WTC11 (cell line): Measurements from ENCODE around the gene POLR3H. TPM values are rescaled to one million over a fixed set of nuclear protein-coding genes. Genes with fewer than 3 reads are reported as not detected.

Source experiments
- ATAC-seq: fragments of 200-7000 bp; cut with Tn5 transposase; 2 replicates; pipeline ENCODE4 v1.10.0; 2021; ENCODE audit warnings: mild to moderate bottlenecking, moderate library complexity
- CTCF ChIA-PET: fragments of 300-600 bp; sonication (Branson Sonifier 250); formaldehyde crosslinking; loops from one replicate; lab custom pipeline; 2021; ENCODE audit warnings: antibody characterized with exemption; lab: Charles Lee
- POLR2A ChIA-PET: fragments of 350-600 bp; sonication (Branson Sonifier 250); formaldehyde crosslinking; loops from one replicate; lab custom pipeline; 2021; ENCODE audit warnings: antibody characterized with exemption; lab: Charles Lee
- DNase-seq: peaks from one replicate; pipeline ENCODE4 v3.0.0; 2021; ENCODE audit warnings: low spot score
- H3K27ac Mint-ChIP-seq: 2 replicates; pipeline ENCODE4 v1.8.0; 2021; ENCODE audit warnings: mixed read lengths
- H3K27me3 Mint-ChIP-seq: 2 replicates; pipeline ENCODE4 v1.8.0; 2021; ENCODE audit warnings: low read depth, mild to moderate bottlenecking, moderate library complexity, mixed read lengths
- H3K36me3 Mint-ChIP-seq: 2 replicates; pipeline ENCODE4 v1.8.0; 2021; ENCODE audit warnings: mixed read lengths
- H3K4me1 Mint-ChIP-seq: 2 replicates; pipeline ENCODE4 v1.8.0; 2022; ENCODE audit warnings: mixed read lengths
- H3K4me3 Mint-ChIP-seq: 2 replicates; pipeline ENCODE4 v1.8.0; 2021; ENCODE audit warnings: mild to moderate bottlenecking, moderate library complexity, mixed read lengths
- H3K9me3 Mint-ChIP-seq: 2 replicates; pipeline ENCODE4 v1.8.0; 2021; ENCODE audit warnings: mixed read lengths
- ETV6 ChIP-seq: sonication (generic); formaldehyde crosslinking; IDR thresholded peaks from 2 replicates; pipeline ENCODE4 v1.8.1; 2022; ENCODE audit warnings: mild to moderate bottlenecking, missing genetic modification reagents
- FOXP4 ChIP-seq: sonication (generic); formaldehyde crosslinking; IDR thresholded peaks from 2 replicates; pipeline ENCODE4 v1.8.0; 2022; ENCODE audit warnings: mild to moderate bottlenecking, missing genetic modification reagents
- HMGA2 ChIP-seq: fragments of 250-450 bp; sonication (Bioruptor Pico); IDR thresholded peaks from 2 replicates; pipeline ENCODE4 v1.4.0; 2021; ENCODE audit warnings: mild to moderate bottlenecking, moderate library complexity
- HMGXB4 ChIP-seq: sonication (generic); formaldehyde crosslinking; IDR thresholded peaks from 2 replicates; pipeline ENCODE4 v1.8.1; 2023; ENCODE audit warnings: mild to moderate bottlenecking, moderate library complexity, missing genetic modification reagents
- MXD4 ChIP-seq: fragments of 250-450 bp; sonication (Bioruptor Pico); IDR thresholded peaks from 2 replicates; pipeline ENCODE4 v1.8.0; 2021; ENCODE audit warnings: mild to moderate bottlenecking, moderate library complexity, borderline replicate concordance
- NFYB ChIP-seq: sonication (generic); formaldehyde crosslinking; conservative IDR thresholded peaks from 2 replicates; pipeline ENCODE4 v1.8.0; 2022; ENCODE audit warnings: low read depth, missing genetic modification reagents
- NR3C1 ChIP-seq: sonication (generic); formaldehyde crosslinking; conservative IDR thresholded peaks from 2 replicates; pipeline ENCODE4 v1.8.1; 2023; ENCODE audit warnings: low read depth, mild to moderate bottlenecking, missing genetic modification reagents
- OVOL2 ChIP-seq: fragments of 250-450 bp; sonication (Bioruptor Pico); IDR thresholded peaks from 2 replicates; pipeline ENCODE4 v1.9.0; 2021; ENCODE audit warnings: mild to moderate bottlenecking, borderline replicate concordance
- PRDM15 ChIP-seq: sonication (generic); formaldehyde crosslinking; IDR thresholded peaks from 2 replicates; pipeline ENCODE4 v1.8.0; 2022; ENCODE audit warnings: missing genetic modification reagents
- STAT6 ChIP-seq: sonication (generic); formaldehyde crosslinking; conservative IDR thresholded peaks from 2 replicates; pipeline ENCODE4 v1.8.1; 2023; ENCODE audit warnings: mild to moderate bottlenecking, low read depth, missing genetic modification reagents, moderate library complexity
- ZNF423 ChIP-seq: fragments of 250-450 bp; sonication (Bioruptor Pico); IDR thresholded peaks from 2 replicates; pipeline ENCODE4 v2.1.2; 2022; ENCODE audit warnings: mild to moderate bottlenecking, moderate library complexity
- ZNF671 ChIP-seq: fragments of 250-450 bp; sonication (Bioruptor Pico); IDR thresholded peaks from 2 replicates; pipeline ENCODE4 v1.8.0; 2021; ENCODE audit warnings: mild to moderate bottlenecking
- total RNA-seq: library from RNA; stranded (reverse); gene quantifications from 3 replicates; pipeline ENCODE4 v1.2.3, GENCODE V29; 2021
- TF ChIP-seq, protein P1 (sequence below): fragments of 200-600 bp; IDR thresholded peaks from 2 replicates; pipeline ENCODE4 v1.8.0; 2022; ENCODE audit warnings: antibody characterized with exemption
- TF ChIP-seq, protein P2 (sequence below): sonication (generic); formaldehyde crosslinking; IDR thresholded peaks from 2 replicates; pipeline ENCODE4 v1.8.1; 2022; ENCODE audit warnings: mild to moderate bottlenecking, missing genetic modification reagents, moderate library complexity, borderline replicate concordance

Gene POLR3H
- total RNA-seq, 1 experiment from 2014 or later: 28.8 TPM

DNA sequence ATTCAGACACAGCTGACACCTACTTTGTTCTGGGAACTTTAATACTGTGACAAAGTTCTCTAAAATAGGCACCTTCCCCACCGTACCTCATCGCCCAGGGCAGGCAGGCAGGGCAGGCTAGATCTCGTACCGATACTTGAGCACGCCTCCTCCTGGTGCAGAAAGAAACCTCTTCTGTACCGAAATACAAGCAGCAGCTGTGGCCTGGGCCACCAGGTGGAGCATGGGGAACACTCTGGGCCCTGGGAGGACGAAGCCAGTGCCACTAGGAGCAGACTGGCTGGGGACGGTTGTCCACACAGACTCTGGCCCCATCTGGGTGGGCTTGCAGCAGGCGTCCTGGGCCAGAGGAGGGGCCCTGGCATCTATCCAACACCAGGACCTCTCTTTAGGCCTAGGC, 32.6 kb upstream of the POLR3H start:
- TF ChIP-seq, protein P1, sequence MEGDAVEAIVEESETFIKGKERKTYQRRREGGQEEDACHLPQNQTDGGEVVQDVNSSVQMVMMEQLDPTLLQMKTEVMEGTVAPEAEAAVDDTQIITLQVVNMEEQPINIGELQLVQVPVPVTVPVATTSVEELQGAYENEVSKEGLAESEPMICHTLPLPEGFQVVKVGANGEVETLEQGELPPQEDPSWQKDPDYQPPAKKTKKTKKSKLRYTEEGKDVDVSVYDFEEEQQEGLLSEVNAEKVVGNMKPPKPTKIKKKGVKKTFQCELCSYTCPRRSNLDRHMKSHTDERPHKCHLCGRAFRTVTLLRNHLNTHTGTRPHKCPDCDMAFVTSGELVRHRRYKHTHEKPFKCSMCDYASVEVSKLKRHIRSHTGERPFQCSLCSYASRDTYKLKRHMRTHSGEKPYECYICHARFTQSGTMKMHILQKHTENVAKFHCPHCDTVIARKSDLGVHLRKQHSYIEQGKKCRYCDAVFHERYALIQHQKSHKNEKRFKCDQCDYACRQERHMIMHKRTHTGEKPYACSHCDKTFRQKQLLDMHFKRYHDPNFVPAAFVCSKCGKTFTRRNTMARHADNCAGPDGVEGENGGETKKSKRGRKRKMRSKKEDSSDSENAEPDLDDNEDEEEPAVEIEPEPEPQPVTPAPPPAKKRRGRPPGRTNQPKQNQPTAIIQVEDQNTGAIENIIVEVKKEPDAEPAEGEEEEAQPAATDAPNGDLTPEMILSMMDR: peak; percentile 44; the same call in 1 of the 2 replicates
- no peak for TF ChIP-seq ZNF423 (CRISPR knock-in tag)
- TF ChIP-seq, protein P2, sequence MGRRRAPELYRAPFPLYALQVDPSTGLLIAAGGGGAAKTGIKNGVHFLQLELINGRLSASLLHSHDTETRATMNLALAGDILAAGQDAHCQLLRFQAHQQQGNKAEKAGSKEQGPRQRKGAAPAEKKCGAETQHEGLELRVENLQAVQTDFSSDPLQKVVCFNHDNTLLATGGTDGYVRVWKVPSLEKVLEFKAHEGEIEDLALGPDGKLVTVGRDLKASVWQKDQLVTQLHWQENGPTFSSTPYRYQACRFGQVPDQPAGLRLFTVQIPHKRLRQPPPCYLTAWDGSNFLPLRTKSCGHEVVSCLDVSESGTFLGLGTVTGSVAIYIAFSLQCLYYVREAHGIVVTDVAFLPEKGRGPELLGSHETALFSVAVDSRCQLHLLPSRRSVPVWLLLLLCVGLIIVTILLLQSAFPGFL (CRISPR knock-in tag): no peak
- CTCF ChIA-PET: interaction anchor here (0.6 to 3.5 kb wide), 25 partner anchors 10 to 173 kb away, joined by 3 to 53 read pairs (median 6); partner anchors contain the start of genes CSDC2, DESI1, PMM1 and POLR3H
- ATAC-seq: peak; percentile 95
- no peaks in the 10 kb centered on the region for H3K9me3 Mint-ChIP-seq
- POLR2A ChIA-PET: interaction anchor here (1.4 to 1.6 kb wide), 2 partner anchors 13 to 20 kb away, joined by 3 to 5 read pairs; partner anchors contain the start of gene PMM1
- peak overlapping the region; percentile 80 for H3K27ac Mint-ChIP-seq
- H3K36me3 Mint-ChIP-seq: no peaks in the 10 kb centered on the region
- DNase-seq: peak; percentile 87
- no peaks in the 10 kb centered on the region for H3K4me1 Mint-ChIP-seq
- no peaks in the 10 kb centered on the region for H3K27me3 Mint-ChIP-seq
- no peak overlapping the region for H3K4me3 Mint-ChIP-seq

GRCh38 chr22:41575533-41575932, 31.3 kb upstream of the POLR3H start:
- no peaks in the 10 kb centered on the region for H3K9me3 Mint-ChIP-seq
- no peaks in the 10 kb centered on the region for H3K36me3 Mint-ChIP-seq
- TF ChIP-seq ZNF423 (CRISPR knock-in tag): no peak
- TF ChIP-seq HMGA2 (CRISPR knock-in tag): no peak
- TF ChIP-seq NFYB (CRISPR knock-in tag): no peak
- no peak for TF ChIP-seq HMGXB4 (CRISPR knock-in tag)
- no peak for TF ChIP-seq FOXP4 (CRISPR knock-in tag)
- TF ChIP-seq PRDM15 (CRISPR knock-in tag): no peak
- no peak for TF ChIP-seq ZNF671
- TF ChIP-seq STAT6 (CRISPR knock-in tag): no peak
- no peak for TF ChIP-seq ETV6 (CRISPR knock-in tag)
- no peak for TF ChIP-seq OVOL2
- TF ChIP-seq NR3C1 (CRISPR knock-in tag): no peak
- no peak for TF ChIP-seq MXD4 (CRISPR knock-in tag)
- H3K27ac Mint-ChIP-seq: no peak overlapping the region
- ChIA-PET POLR2A (no interaction called here), CTCF (interaction anchor here (3.5 kb wide), 1 partner anchor 15 kb away, joined by 53 read pairs; the partner anchor contains the start of gene PMM1)
- no peak overlapping the region for H3K4me3 Mint-ChIP-seq
- DNase-seq (no peak), ATAC-seq (no peak)
- no peaks in the 10 kb centered on the region for H3K4me1 Mint-ChIP-seq
- no peaks in the 10 kb centered on the region for H3K27me3 Mint-ChIP-seq
